GM12878 (cell line): ENCODE results near the gene SEPTIN6. TPM values are rescaled to one million over a fixed set of nuclear protein-coding genes. Genes with fewer than 3 reads are reported as not detected.

ENCODE experiments used
- ATAC-seq: fragments of 200-7000 bp; cut with Tn5 transposase; 3 replicates; pipeline ENCODE4 v1.9.1; 2020; ENCODE audit warnings: mild to moderate bottlenecking, moderate library complexity
- BruUV-seq: library from RNA; stranded (reverse); fragments of 400-500 nt; replicated peaks from 2 replicates; lab custom pipeline; 2021; lab: Mats Ljungman, UMichigan
- CTCF ChIA-PET: fragments of 300-600 bp; sonication (Branson Sonifier 250); formaldehyde crosslinking; extraction: SDS; loops from one replicate; lab custom pipeline; 2021; ENCODE audit warnings: inconsistent platforms; lab: Yijun Ruan, JAX
- POLR2A ChIA-PET: fragments of 350-600 bp; formaldehyde crosslinking; extraction: SDS; loops from one replicate; lab custom pipeline; 2021; ENCODE audit warnings: inconsistent platforms; lab: Charles Lee
- RAD21 ChIA-PET: fragments of 300-600 bp; sonication (Branson Sonifier 250); formaldehyde crosslinking; loops from one replicate; lab custom pipeline; 2023; ENCODE audit warnings: antibody characterized with exemption; ENCODE audit not compliant: unreplicated experiment; lab: Charles Lee
- SMC1A ChIA-PET: fragments of 300-600 bp; sonication (Branson Sonifier 250); formaldehyde crosslinking; loops from one replicate; lab custom pipeline; 2023; ENCODE audit not compliant: unreplicated experiment, uncharacterized antibody; lab: Charles Lee
- DNase-seq: peaks from one replicate; pipeline ENCODE4 v3.0.0-alpha.2; 2011; ENCODE audit warnings: low read depth, low spot score
- FAIRE-seq: peaks from 3 replicates; lab custom pipeline; 2011; peaks lifted over from hg19 to GRCh38; lab: Jason Lieb, UNC
- H2AFZ ChIP-seq: 2 replicates; pipeline ENCODE4 v1.6.0; 2011; ENCODE audit warnings: low read depth, low read length, control low read depth; ENCODE audit not compliant: control insufficient read depth
- H3K27ac ChIP-seq: 2 replicates; pipeline ENCODE4 v1.5.1; 2011; ENCODE audit warnings: control low read depth; ENCODE audit not compliant: control insufficient read depth, insufficient read depth
- H3K27me3 ChIP-seq, 2 experiments: replicated peaks in 1 of 2; 2 replicates each; pipeline versions ENCODE4 v1.6.0 to v1.6.1; 2011; ENCODE audit warnings: low read length in 1 of 2; ENCODE audit not compliant: control insufficient read depth in 2 of 2, insufficient read depth in 2 of 2
- H3K36me3 ChIP-seq, 2 experiments: 2 replicates each; pipeline ENCODE4 v1.5.1; 2011; ENCODE audit warnings: low read length in 1 of 2; ENCODE audit not compliant: control insufficient read depth in 2 of 2, insufficient read depth in 2 of 2
- H3K4me1 ChIP-seq: 2 replicates; pipeline ENCODE4 v1.6.1; 2011; ENCODE audit warnings: mild to moderate bottlenecking, low read length, moderate library complexity, mixed read lengths; ENCODE audit not compliant: control insufficient read depth, insufficient read depth
- H3K4me2 ChIP-seq: 2 replicates; pipeline ENCODE4 v1.6.0; 2011; ENCODE audit warnings: control low read depth; ENCODE audit not compliant: control insufficient read depth, insufficient read depth
- H3K4me3 ChIP-seq: fragments of 200-600 bp; sonication (generic); 2 replicates; pipeline ENCODE4 v1.5.1; 2016
- H3K79me2 ChIP-seq: 2 replicates; pipeline ENCODE4 v1.6.0; 2011; ENCODE audit warnings: low read length; ENCODE audit not compliant: control insufficient read depth, insufficient read depth
- H3K9ac ChIP-seq: 2 replicates; pipeline ENCODE4 v1.8.0; 2011; ENCODE audit warnings: low read length, control low read depth, mixed read lengths; ENCODE audit not compliant: control insufficient read depth, insufficient read depth
- H3K9me3 ChIP-seq: replicated peaks from 3 replicates; pipeline ENCODE4 v1.5.1; 2011; ENCODE audit warnings: mild to moderate bottlenecking, low read length; ENCODE audit not compliant: control insufficient read depth, insufficient read depth
- H4K20me1 ChIP-seq: 2 replicates; pipeline ENCODE4 v1.6.0; 2011; ENCODE audit not compliant: control insufficient read depth, insufficient read depth
- KDM1A ChIP-seq: fragments of 200-600 bp; sonication (generic); IDR thresholded peaks from 2 replicates; pipeline ENCODE4 v1.6.1; 2016; ENCODE audit warnings: borderline replicate concordance
- NBN ChIP-seq: fragments of 450-650 bp; IDR thresholded peaks from 2 replicates; pipeline ENCODE4 v1.6.1; 2016
- POLR2AphosphoS2 ChIP-seq: IDR thresholded peaks from 2 replicates; pipeline ENCODE4 v1.6.1; 2011; ENCODE audit warnings: low read depth, mild to moderate bottlenecking, low read length, improper control_type of control experiment, moderate library complexity
- WGBS: methylation state at CpG from one replicate; pipeline ENCODE4 v1.1.6; 2016; ENCODE audit warnings: low lambda C conversion rate; ENCODE audit not compliant: insufficient replicate concordance, insufficient coverage; ENCODE audit errors: missing lambda C conversion rate; 5-methylcytosine and 5-hydroxymethylcytosine counted together
- in situ Hi-C: fragments of 300-500 bp; cut with MboI; formaldehyde crosslinking; loops from 9 replicates; pipeline ENCODE4 v1.14.3; 2018; ENCODE audit warnings: mixed read lengths
- intact Hi-C: fragments of 100-400 bp; cut with micrococcal nuclease; formaldehyde crosslinking; loops from one replicate; pipeline ENCODE4 v1.14.2; 2022; ENCODE audit not compliant: unreplicated experiment
- polyA plus RNA-seq, 11 experiments: library from polyadenylated mRNA; depleted of rRNA in 4 of 11; unstranded in 6 of 11; stranded (reverse) in 5 of 11; fragments of >200 nt; fragmentation: Nextera tagmentation in 4 of 11; fragmentation: Illumina TruSeq in 1 of 11; extraction: Ambion mirVana in 4 of 11; extraction: Trizol in 1 of 11; gene quantifications; 1 replicate in 1 of 11; 2 replicates in 10 of 11; pipeline versions ENCODE4 v1.2.1 to v1.2.3, GENCODE V29; 2011 to 2016; ENCODE audit warnings: inconsistent platforms in 2 of 11, missing spikeins in 2 of 11, low read depth in 1 of 11
- total RNA-seq, 4 experiments: library from RNA; depleted of rRNA in 3 of 4; stranded (reverse); fragments of >200 nt in 3 of 4; fragmentation: Illumina TruSeq in 1 of 4; extraction: Trizol in 1 of 4; gene quantifications; 2 replicates each; pipeline versions ENCODE4 v1.2.1 to v1.2.3, GENCODE V29; 2013 to 2021
- TF ChIP-seq, protein P1 (sequence below): IDR thresholded peaks from 2 replicates; pipeline ENCODE4 v1.6.1; 2012; ENCODE audit warnings: low read length, inconsistent platforms
- TF ChIP-seq, protein P2 (sequence below): IDR thresholded peaks from 2 replicates; pipeline ENCODE4 v1.6.1; 2012; ENCODE audit warnings: low read depth, low read length, improper control_type of control experiment

The SEPTIN6 gene
- total and polyA plus RNA-seq, 10 of the 15 experiments (the other 5 are each of a cell fraction or from before 2014, with no cell fraction given), result 37.2 to 353 (median 154) TPM

DNA sequence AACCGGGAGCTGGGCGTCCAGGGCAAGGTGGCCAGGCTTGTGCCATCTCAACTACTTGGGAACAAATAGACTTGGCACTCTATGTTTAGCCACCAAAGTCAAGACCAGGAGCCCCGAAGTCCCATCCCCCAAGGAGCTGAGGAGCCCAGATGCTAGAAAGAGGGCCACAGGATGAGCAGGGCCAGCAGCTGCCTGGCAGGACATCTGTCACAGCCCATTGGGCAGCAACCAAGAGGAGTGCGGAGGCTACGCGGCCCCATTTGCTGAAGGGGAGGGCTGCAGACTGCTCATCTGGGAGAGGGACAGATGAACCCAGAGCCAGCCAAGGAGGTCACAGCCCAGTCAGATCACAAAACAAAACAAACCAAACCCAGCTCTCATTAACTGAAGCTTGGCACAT lies 42.5 kb upstream of the SEPTIN6 start:
- intact Hi-C loops (no loop called here), in situ Hi-C loops (no loop called here)
- no peak overlapping the region for H3K27ac ChIP-seq
- no peaks in the 10 kb centered on the region for H3K9me3 ChIP-seq
- ChIA-PET SMC1A (interaction anchor here (0.9 to 2.0 kb wide), 8 partner anchors 9 to 132 kb away, joined by 3 to 6 read pairs (median 4); no protein-coding TSS in a partner anchor), POLR2A (interaction anchor here (1.1 kb wide), 1 partner anchor 49 kb away, joined by 3 read pairs; no protein-coding TSS in a partner anchor), RAD21 (interaction anchor here (1.0 to 1.6 kb wide), 5 partner anchors 19 to 50 kb away, joined by 3 to 4 read pairs (median 4); partner anchors contain the start of gene SOWAHD), CTCF (interaction anchor here (0.8 to 2.8 kb wide), 8 partner anchors 14 to 126 kb away, joined by 3 to 19 read pairs (median 4); no protein-coding TSS in a partner anchor)
- no peak overlapping the region for H2AFZ ChIP-seq
- DNase-seq, result no peak
- H4K20me1 ChIP-seq, result no peaks in the 10 kb centered on the region
- no peaks in the 10 kb centered on the region for H3K4me1 ChIP-seq
- H3K4me2 ChIP-seq, result no peak overlapping the region
- H3K36me3 ChIP-seq, result no peaks in the 10 kb centered on the region
- H3K79me2 ChIP-seq, result no peaks in the 10 kb centered on the region
- no peak overlapping the region for H3K4me3 ChIP-seq
- WGBS, result 74% methylated on average over 6 of the region's 6 CpGs
- H3K9ac ChIP-seq, result no peak overlapping the region
- no peaks in the 10 kb centered on the region for H3K27me3 ChIP-seq
- ATAC-seq, result peak; percentile 54
- BruUV-seq, result no TSS peak
- TF ChIP-seq, protein P1, sequence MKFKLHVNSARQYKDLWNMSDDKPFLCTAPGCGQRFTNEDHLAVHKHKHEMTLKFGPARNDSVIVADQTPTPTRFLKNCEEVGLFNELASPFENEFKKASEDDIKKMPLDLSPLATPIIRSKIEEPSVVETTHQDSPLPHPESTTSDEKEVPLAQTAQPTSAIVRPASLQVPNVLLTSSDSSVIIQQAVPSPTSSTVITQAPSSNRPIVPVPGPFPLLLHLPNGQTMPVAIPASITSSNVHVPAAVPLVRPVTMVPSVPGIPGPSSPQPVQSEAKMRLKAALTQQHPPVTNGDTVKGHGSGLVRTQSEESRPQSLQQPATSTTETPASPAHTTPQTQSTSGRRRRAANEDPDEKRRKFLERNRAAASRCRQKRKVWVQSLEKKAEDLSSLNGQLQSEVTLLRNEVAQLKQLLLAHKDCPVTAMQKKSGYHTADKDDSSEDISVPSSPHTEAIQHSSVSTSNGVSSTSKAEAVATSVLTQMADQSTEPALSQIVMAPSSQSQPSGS, result no peak
- TF ChIP-seq KDM1A (no peak), NBN (no peak), POLR2AphosphoS2 (no peak)
- TF ChIP-seq, protein P2, sequence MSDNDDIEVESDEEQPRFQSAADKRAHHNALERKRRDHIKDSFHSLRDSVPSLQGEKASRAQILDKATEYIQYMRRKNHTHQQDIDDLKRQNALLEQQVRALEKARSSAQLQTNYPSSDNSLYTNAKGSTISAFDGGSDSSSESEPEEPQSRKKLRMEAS, result no peak
- no peak for FAIRE-seq
